A673 (cell line): ENCODE results near the gene FLYWCH1. TPM values are rescaled to one million over a fixed set of nuclear protein-coding genes. Genes with fewer than 3 reads are reported as not detected.

Experiments
- BruUV-seq: library from RNA; stranded (reverse); fragments of 400-500 nt; replicated peaks from 2 replicates; lab custom pipeline; 2021; lab: Mats Ljungman, UMichigan
- CTCF ChIA-PET: fragments of 300-600 bp; sonication (Branson Sonifier 250); formaldehyde crosslinking; loops from one replicate; lab custom pipeline; 2022; ENCODE audit warnings: antibody characterized with exemption; lab: Charles Lee
- POLR2A ChIA-PET: fragments of 300-600 bp; sonication (Branson Sonifier 250); formaldehyde crosslinking; loops from one replicate; lab custom pipeline; 2022; ENCODE audit warnings: antibody characterized with exemption; ENCODE audit not compliant: low non-redundant PET; lab: Charles Lee
- DNase-seq: peaks from one replicate; pipeline ENCODE4 v3.0.0-alpha.2; 2015; ENCODE audit warnings: low spot score
- H3K27ac ChIP-seq: fragments of 200-600 bp; sonication (generic); 2 replicates; pipeline ENCODE4 v1.5.1; 2016; ENCODE audit warnings: mixed run types, low read depth, mild to moderate bottlenecking, mixed read lengths, antibody characterized with exemption, low read length; ENCODE audit not compliant: poor library complexity, severe bottlenecking
- H3K27me3 ChIP-seq: fragments of 200-600 bp; sonication (generic); replicated peaks from 2 replicates; pipeline ENCODE4 v1.6.1; 2017; ENCODE audit warnings: mixed run types, low read depth, mild to moderate bottlenecking, mixed read lengths, antibody characterized with exemption, low read length; ENCODE audit not compliant: insufficient read depth, poor library complexity
- H3K36me3 ChIP-seq: fragments of 200-600 bp; sonication (generic); 2 replicates; pipeline ENCODE4 v1.6.1; 2016; ENCODE audit warnings: mixed run types, mild to moderate bottlenecking, mixed read lengths, antibody characterized with exemption, low read length; ENCODE audit not compliant: insufficient read depth, poor library complexity, severe bottlenecking
- H3K4me1 ChIP-seq: fragments of 200-600 bp; sonication (generic); 2 replicates; pipeline ENCODE4 v1.6.1; 2017; ENCODE audit warnings: mixed run types, mild to moderate bottlenecking, mixed read lengths, antibody characterized with exemption, low read length; ENCODE audit not compliant: insufficient read depth, poor library complexity, severe bottlenecking
- H3K4me3 ChIP-seq: fragments of 200-600 bp; sonication (generic); 2 replicates; pipeline ENCODE4 v1.5.1; 2016; ENCODE audit warnings: low read depth, mixed run types, mild to moderate bottlenecking, mixed read lengths, low read length; ENCODE audit not compliant: poor library complexity, severe bottlenecking
- H3K9me3 ChIP-seq: fragments of 200-600 bp; sonication (generic); 2 replicates; pipeline ENCODE4 v1.6.1; 2016; ENCODE audit warnings: mixed run types, low read depth, mild to moderate bottlenecking, mixed read lengths, antibody characterized with exemption, low read length; ENCODE audit not compliant: poor library complexity, severe bottlenecking
- CTCF ChIP-seq: fragments of 300-800, 200-600 bp; sonication (generic); conservative IDR thresholded peaks from 2 replicates; pipeline ENCODE4 v1.5.1; 2017; ENCODE audit warnings: low read depth, mild to moderate bottlenecking, antibody characterized with exemption, low read length, moderate library complexity, mixed read lengths
- EZH2 ChIP-seq: fragments of 200-600 bp; sonication (generic); IDR thresholded peaks from 2 replicates; pipeline ENCODE4 v1.6.1; 2017; ENCODE audit warnings: borderline replicate concordance, low read depth, mild to moderate bottlenecking, mixed read lengths, antibody characterized with exemption, low read length; ENCODE audit not compliant: poor library complexity, severe bottlenecking
- intact Hi-C: fragments of 100-400 bp; cut with micrococcal nuclease; formaldehyde crosslinking; loops from one replicate; pipeline ENCODE4 v1.10.0; 2022; ENCODE audit not compliant: unreplicated experiment
- total RNA-seq: library from RNA; stranded (reverse); gene quantifications from 2 replicates; pipeline ENCODE4 v1.2.3, GENCODE V29; 2021

Gene FLYWCH1
- total RNA-seq, 1 experiment from 2014 or later, result 46.8 TPM

GRCh38 chr16:2955779-2956578 is 44.2 kb downstream of the FLYWCH1 start:
- no TSS peak for BruUV-seq

GRCh38 chr16:2956579-2956956 is 44.8 kb downstream of the FLYWCH1 start:
- ChIA-PET POLR2A (no interaction called here), CTCF (no interaction called here)
- Histone ChIP-seq H3K4me3 (no peak overlapping the region), H3K27ac (no peak overlapping the region), H3K9me3 (no peaks in the 10 kb centered on the region), H3K27me3 (no peaks in the 10 kb centered on the region), H3K4me1 (no peaks in the 10 kb centered on the region), H3K36me3 (no peaks in the 10 kb centered on the region)
- no TSS peak for BruUV-seq
- DNase-seq, result no peak
- TF ChIP-seq EZH2 (no peak), CTCF (no peak)
- intact Hi-C loops, result no loop called here

More at GRCh38 chr16:2955779-2956578, 44.2 kb downstream of the FLYWCH1 start:
- Histone ChIP-seq H3K27ac (no peak overlapping the region), H3K9me3 (no peaks in the 10 kb centered on the region), H3K36me3 (no peaks in the 10 kb centered on the region), H3K4me1 (no peaks in the 10 kb centered on the region), H3K27me3 (no peaks in the 10 kb centered on the region), H3K4me3 (no peak overlapping the region)
- intact Hi-C loops, result no loop called here
- POLR2A ChIA-PET, result no interaction called here
- no peak for TF ChIP-seq EZH2
- TF ChIP-seq CTCF, result no peak
- CTCF ChIA-PET, result no interaction called here
- DNase-seq, result no peak

- TF ChIP-seq EZH2 (no peak), CTCF (no peak)
- no peak for DNase-seq
- ChIA-PET CTCF (interaction anchor here (0.6 kb wide), 1 partner anchor 92 kb away, joined by 3 read pairs; no protein-coding TSS in a partner anchor), POLR2A (no interaction called here)
- BruUV-seq, result no TSS peak
- intact Hi-C loops, result no loop called here
- Histone ChIP-seq H3K36me3 (no peaks in the 10 kb centered on the region), H3K9me3 (no peaks in the 10 kb centered on the region), H3K4me3 (no peak overlapping the region), H3K27me3 (no peaks in the 10 kb centered on the region), H3K4me1 (peaks cover 15% of the 10 kb centered on the region), H3K27ac (no peak overlapping the region)
Measured at GRCh38 chr16:2959206-2959605, 47.5 kb downstream of the FLYWCH1 start.
